Thoracic aorta (tissue), 2 donors: ENCODE results near the gene PRSS38. TPM values are rescaled to one million over a fixed set of nuclear protein-coding genes. Genes with fewer than 3 reads are reported as not detected.

Source experiments
- ATAC-seq: fragments of 150-250 bp; one replicate; pipeline ENCODE4 v1.8.0; 2017; ENCODE audit warnings: low read depth; ENCODE audit not compliant: insufficient number of reproducible peaks, low FRiP score
- DNase-seq: peaks from one replicate; pipeline ENCODE4 v3.0.0-alpha.2; 2020; ENCODE audit warnings: low spot score
- H3K27ac ChIP-seq, 2 donors: fragments of 200-600 bp; sonication (generic); 1 replicate in 1 of 2; 2 replicates in 1 of 2; pipeline ENCODE4 v1.5.1; 2016; ENCODE audit warnings: mild to moderate bottlenecking in 2 of 2, moderate library complexity in 2 of 2
- H3K27me3 ChIP-seq: fragments of 200-600 bp; sonication (generic); replicated peaks from 2 replicates; pipeline ENCODE4 v1.6.0; 2016; ENCODE audit warnings: mild to moderate bottlenecking; ENCODE audit not compliant: insufficient read depth
- H3K36me3 ChIP-seq: fragments of 200-600 bp; sonication (generic); one replicate; pipeline ENCODE4 v1.5.1; 2016
- H3K4me1 ChIP-seq, 2 donors: fragments of 200-600 bp; sonication (generic); 1 replicate in 1 of 2; 2 replicates in 1 of 2; pipeline versions ENCODE4 v1.5.1 to v1.6.0; 2016; ENCODE audit warnings: low read depth in 2 of 2, mild to moderate bottlenecking in 1 of 2; ENCODE audit not compliant: control insufficient read depth in 1 of 2
- H3K4me3 ChIP-seq: fragments of 200-600 bp; sonication (generic); 2 replicates; pipeline ENCODE4 v1.5.1; 2016; ENCODE audit warnings: mild to moderate bottlenecking
- H3K9me3 ChIP-seq: fragments of 200-600 bp; sonication (generic); 2 replicates; pipeline ENCODE4 v1.5.1; 2016
- CTCF ChIP-seq: fragments of 200-600 bp; sonication (generic); IDR thresholded peaks from one replicate; pipeline ENCODE4 v1.5.1; 2019; ENCODE audit warnings: antibody characterized with exemption
- total RNA-seq, 2 donors: library from RNA; depleted of rRNA; stranded (reverse); fragments of >200 nt; gene quantifications; one replicate each; pipeline versions ENCODE4 v1.1.0 to v1.2.3, GENCODE V29; 2016

Gene PRSS38
- total RNA-seq, 2 donors from 2014 or later: not detected

- Histone ChIP-seq H3K27me3 (no peaks in the 10 kb centered on the region), H3K36me3 (peaks cover 22% of the 10 kb centered on the region), H3K9me3 (no peaks in the 10 kb centered on the region), H3K4me3 (no peak overlapping the region), H3K27ac (no peak overlapping the region), H3K4me1 (no peaks in the 10 kb centered on the region)
- DNase-seq: no peak
- TF ChIP-seq CTCF: no peak
- no peak for ATAC-seq
Measured at GRCh38 chr1:227768125-227768439, 47.4 kb upstream of the PRSS38 start.

- H3K9me3 ChIP-seq: no peaks in the 10 kb centered on the region
- H3K36me3 ChIP-seq: peaks cover 22% of the 10 kb centered on the region
- no peak overlapping the region for H3K4me3 ChIP-seq
- no peak for TF ChIP-seq CTCF
- no peaks in the 10 kb centered on the region for H3K27me3 ChIP-seq
- DNase-seq (no peak), ATAC-seq (no peak)
- no peak overlapping the region for H3K27ac ChIP-seq
- no peaks in the 10 kb centered on the region for H3K4me1 ChIP-seq
Measured at GRCh38 chr1:227768640-227769039, 46.8 kb upstream of the PRSS38 start.

DNA sequence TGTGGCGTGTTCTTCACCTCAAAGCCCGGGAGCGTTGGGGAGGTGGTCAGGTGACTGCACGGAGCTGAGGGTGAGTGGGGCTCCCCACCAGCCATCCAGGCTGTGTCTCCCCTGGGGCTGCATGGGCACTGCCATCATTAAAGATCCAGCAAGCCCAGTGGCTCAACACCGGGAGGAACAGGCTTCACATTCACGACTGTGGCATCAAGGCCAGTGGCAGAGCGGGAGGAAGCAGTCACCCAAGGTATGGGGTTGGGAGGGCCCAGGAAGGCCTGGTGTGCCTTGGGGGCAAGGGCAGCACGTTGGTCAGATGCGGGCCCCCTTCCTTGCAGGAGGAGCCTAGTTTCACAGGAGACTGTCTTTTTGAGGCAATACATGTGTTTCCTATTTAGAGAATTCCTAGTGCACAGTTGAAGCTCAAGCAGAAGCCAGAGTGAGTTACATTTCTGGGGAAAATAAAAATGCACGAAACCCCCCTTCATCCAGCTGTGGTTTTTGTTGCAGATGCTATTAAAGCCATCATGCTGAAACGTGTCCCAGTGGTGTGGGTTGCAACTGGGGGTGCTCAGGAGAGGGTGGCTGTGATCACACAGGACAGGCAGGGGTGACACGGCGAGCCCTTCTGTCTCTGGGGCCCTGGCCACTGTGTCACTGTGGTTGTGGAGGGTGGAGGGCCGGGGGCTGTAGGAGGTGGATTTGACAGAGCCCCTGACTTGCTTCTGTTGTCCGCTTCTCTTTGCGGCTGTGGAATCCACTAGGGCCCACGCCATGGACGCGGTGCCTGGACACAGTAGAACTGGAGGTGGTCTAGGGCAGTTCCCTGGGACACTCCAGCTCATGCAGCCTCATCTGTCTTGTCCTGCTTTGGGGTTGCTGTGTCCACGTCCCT lies 46.2 kb upstream of the PRSS38 start:
- no peak for DNase-seq
- H3K36me3 ChIP-seq: peaks cover 22% of the 10 kb centered on the region

GRCh38 chr1:227769936-227770494 lies 45.5 kb upstream of the PRSS38 start:
- no peak for TF ChIP-seq CTCF
- no peaks in the 10 kb centered on the region for H3K27me3 ChIP-seq
- peaks cover 0 to 9% of the 10 kb centered on the region in 2 donors for H3K4me1 ChIP-seq
- ATAC-seq (no peak), DNase-seq (no peak)
- H3K27ac ChIP-seq: no peak overlapping the region
- no peaks in the 10 kb centered on the region for H3K9me3 ChIP-seq
- H3K36me3 ChIP-seq: peaks cover 22% of the 10 kb centered on the region
- H3K4me3 ChIP-seq: no peak overlapping the region

More for the DNA sequence above, 46.2 kb upstream of the PRSS38 start:
- Histone ChIP-seq H3K27ac (no peak overlapping the region), H3K27me3 (no peaks in the 10 kb centered on the region), H3K4me3 (no peak overlapping the region), H3K9me3 (no peaks in the 10 kb centered on the region), H3K4me1 (peaks cover 0 to 2% of the 10 kb centered on the region in 2 donors)
- TF ChIP-seq CTCF: no peak
- no peak for ATAC-seq

DNA sequence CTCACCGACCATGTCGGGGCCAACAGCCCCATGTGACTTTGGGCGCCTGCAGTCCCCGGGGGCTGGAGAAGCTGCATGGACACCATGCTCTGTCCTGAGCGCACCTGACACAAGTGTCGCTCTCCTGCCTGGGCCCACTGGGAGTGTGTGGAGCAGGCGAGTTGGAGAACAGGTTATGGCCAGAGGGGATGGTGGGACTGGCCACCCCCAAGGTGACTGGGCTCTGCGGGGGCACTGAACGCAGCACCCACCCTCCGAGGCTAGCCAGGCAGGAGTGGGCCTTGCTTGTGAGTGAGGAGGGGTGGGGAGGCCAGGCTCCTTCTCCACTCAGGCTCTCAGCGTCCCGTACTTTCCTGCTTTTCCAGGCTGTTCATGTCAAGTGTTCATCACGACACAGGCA lies 44.7 kb upstream of the PRSS38 start:
- no peaks in the 10 kb centered on the region for H3K9me3 ChIP-seq
- H3K4me1 ChIP-seq: peaks cover 0 to 17% of the 10 kb centered on the region in 2 donors
- no peak for ATAC-seq
- no peak for TF ChIP-seq CTCF
- no peaks in the 10 kb centered on the region for H3K27me3 ChIP-seq
- no peak overlapping the region for H3K4me3 ChIP-seq
- no peak overlapping the region for H3K27ac ChIP-seq
- H3K36me3 ChIP-seq: peaks cover 22% of the 10 kb centered on the region
- DNase-seq: no peak
